CD4-positive, alpha-beta T cell treated with Interleukin-17A for 1 hour (primary cell): ENCODE results near the gene BORCS8.
"Not testable (repeated sequence)": the region's sequence is repeated elsewhere in the genome, so short reads cannot be mapped to it uniquely, and the experiment has no call there.

Source experiments
- DNase-seq: peaks from one replicate; pipeline ENCODE4 v3.0.0-alpha.2; 2020

The BORCS8 gene

DNA sequence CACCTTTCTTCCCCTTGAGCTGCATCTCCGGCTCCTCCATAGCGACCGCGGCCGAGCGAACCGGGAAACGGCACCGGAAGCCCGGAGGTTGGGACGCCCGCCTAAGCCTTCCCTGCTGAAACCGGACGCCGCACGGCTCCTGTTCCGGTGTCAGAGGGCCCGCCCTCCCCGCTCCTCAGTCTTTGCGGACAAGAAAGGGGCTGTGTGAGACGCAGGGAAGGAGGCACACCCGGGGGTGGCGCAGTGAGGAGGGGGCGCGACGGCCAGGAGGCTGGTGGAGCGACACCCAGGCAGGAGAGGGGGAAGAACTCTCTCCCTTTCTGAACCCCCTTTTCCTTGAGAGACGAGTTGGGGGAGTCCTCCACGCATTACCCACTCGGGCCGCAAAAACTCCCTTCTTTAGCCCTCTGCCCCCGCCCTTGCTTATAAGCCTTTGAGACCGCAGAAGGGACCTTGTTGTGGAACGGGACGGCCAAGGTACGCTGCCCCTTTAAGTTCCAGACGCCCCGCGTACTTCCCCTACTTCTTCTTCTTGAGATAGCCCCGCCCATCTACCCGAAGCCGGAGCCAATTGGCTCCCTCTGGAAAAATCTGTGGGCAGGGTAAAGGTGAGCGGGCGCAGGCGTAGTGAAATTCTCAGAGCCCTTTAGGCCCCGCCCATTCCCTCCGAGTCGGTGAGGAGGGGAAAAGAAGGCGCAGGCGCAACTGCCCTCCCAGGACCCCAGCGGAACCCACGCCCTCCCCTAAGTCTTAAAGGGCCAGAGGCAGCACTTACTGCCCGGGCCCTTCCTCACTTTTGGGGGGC is at the start of gene BORCS8, which contains the start of gene RFXANK:
Gene BORCS8 (minus strand): TSS at position 75 of the 805 bp plus-strand sequence. CDS start 35 bp downstream, at position 40.
Gene RFXANK (plus strand): TSS at position 181 of the 805 bp plus-strand sequence. CDS start 1,689 bp downstream, outside the sequence.
- DNase-seq, result peak; percentile 100

DNA sequence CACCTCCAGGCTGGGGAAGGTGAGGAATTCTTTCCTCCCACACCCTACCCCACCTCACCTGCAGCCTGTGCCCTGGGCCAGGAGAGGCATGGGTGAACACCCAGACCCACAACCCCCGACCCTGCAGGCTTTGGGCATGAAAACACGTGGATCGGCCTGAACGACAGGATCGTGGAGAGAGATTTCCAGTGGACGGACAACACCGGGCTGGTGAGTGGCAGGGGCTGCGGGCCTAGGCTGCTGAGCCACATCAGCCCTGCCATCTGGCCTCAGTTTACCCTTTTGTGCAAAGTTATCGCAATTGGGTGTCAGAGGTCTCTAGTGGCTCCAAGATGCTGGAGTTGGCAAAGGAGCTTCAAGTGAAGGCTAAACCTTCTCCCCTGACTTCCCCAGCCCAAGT is 48.5 kb upstream of the BORCS8 start:
- no peak for DNase-seq

DNA sequence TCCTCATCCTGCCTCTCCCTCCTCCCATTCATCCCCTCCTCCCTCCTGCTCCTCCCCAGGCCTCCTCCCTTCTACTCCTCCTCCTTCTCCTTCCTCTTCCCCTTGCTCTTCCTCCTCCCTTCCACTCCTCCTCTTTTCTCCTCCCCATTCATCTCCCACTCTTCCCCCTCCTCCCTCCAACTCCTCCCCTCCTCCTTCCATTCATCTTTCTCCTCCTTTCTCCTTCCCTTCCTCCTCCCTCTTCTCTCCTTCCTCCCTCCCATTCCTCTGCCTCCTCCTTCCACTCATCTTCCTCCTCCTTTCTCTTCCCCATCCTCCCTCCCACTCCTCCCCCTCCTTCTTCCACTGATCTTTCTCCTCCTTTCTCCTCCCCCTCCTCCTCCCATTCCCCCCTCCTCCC is 47.7 kb upstream of the BORCS8 start:
- DNase-seq, result no peak

DNA sequence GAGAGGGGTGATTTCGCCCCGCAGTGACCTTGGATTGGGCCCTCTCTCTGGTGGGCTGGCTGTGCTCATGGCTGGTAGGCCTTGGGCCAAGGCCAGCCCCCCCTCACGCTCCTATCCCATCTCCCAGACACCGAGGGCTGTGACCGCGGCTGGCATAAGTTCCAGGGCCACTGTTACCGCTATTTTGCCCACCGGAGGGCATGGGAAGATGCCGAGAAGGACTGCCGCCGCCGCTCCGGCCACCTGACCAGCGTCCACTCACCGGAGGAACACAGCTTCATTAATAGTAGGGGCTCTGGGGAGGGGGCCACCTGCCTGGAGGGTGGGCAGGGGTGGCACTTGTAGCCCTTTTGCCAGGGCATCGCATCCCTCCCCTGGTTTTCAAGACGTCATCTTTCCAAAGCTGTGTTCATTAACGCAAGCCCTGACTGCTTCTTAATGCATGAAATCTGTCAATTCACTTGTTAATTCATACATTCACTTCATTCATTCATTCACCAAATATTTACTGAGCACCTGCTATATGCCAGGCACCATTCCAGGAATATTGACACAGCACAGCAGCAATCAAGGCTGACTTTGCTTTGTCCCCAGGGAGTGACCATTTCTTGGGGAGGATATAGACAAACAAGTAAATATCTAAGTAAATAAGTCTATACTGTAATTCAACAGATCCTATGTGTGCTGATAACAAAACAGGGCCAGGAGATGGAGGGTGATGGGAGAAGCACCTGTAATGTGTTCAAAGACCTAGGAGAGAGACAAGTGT is 46.4 kb upstream of the BORCS8 start:
- DNase-seq, result no peak

DNA sequence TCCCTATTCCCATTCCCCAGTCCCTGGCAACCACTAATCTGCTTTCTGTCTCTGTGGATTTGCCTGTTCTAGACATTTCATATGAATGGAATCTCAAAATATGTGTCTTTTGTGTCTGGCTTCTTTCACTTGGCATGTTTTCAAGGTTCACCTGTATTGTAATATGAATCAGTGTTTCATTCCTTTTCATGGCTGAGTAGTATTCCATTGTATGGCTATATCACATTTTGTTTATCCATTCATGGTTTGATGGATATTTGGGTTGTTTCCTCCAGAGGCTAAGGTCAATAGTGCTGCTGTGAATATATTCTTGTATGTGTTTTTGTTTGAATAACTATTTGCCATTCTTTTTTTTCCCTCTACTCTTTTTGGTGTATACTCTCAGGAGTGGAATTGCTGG is 44.2 kb upstream of the BORCS8 start:
- no peak for DNase-seq

DNA sequence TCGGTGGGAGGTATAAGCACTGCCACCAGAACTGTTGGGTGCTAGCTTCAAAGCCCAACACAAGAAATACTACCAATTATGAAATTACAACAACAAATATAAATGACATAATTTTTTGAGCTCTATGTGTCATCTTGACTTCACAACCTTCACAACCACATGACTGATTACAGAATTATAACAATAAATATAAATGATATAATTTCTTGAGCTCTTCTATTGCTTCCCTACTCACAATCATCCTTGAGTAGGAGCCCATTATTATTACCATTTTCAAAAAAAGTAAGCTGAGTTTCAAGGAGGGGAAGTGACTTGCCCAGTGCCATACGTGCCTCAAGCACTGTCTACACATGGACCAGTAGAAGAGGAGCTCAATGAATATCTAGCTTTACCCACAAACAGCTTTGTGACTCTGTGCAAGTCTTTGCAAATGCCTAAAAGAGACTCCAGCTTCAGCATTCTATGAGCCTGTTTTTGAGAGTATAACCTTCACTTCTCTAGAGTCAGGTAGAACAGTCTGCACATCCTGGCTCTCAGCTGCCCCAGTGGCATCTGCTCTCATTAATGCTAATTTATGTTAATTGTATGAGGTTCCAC is 42.4 kb upstream of the BORCS8 start:
- no peak for DNase-seq

DNA sequence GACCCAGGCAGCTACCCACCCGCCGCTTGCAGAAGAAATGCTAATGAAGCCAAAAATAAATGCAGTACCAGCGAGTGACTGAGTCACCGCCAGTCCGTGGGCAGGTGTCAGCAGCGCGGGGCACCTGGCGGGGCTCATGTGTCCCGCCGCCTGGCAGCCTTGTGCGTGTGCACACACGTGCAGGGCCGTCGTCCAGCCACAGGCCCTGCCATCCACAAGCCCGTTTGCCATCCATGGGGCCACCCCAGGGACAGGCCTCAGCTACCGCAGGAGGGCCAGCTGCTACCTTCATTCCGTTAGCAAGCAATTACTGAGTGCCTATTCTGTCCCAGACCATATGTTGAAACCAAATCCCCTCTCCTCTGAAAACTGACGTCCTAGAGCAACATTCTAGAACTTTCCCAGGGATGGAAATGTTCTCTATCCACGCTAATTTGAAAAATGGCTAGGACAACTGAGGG is 40.3 kb upstream of the BORCS8 start:
- no peak for DNase-seq

DNA sequence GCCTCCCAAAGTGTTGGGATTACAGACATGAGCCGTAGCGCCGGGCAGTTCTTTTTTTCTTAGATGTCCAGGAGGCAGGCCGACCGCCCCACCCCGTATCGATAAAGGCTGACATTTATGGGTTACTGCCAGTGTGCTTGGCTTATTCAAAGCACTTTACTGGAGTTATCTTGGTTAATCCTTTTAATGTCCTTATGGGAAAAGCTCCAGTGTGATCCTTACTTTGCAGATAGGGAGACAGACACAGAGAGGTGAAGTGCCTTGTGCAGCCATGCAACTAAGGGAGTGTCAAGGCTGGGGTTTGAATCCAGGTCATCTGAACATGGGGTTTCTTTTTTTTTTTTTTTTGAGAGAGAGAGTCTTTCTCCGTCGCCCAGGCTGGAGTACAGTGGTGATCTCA is 39.0 kb upstream of the BORCS8 start:
- no peak for DNase-seq

DNA sequence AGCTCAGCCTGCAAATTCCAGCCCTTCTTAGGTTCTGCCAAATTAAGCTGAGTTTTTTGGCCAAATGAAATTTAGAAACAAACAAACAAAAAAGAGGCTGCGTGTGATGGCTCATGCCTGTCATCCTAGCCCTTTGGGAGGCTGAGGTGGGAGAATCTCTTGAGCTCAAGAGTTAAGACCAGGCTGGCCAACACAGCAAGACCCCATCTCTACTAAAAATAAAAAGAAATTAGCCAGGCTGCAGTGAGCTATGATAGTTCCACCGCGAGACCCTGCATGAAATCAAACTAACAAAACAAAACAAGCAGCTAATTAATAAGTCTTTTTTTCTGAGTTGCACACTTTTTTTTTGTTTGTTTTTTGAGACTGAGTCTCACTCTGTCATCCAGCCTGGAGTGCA is 37.7 kb upstream of the BORCS8 start:
- no peak for DNase-seq

DNA sequence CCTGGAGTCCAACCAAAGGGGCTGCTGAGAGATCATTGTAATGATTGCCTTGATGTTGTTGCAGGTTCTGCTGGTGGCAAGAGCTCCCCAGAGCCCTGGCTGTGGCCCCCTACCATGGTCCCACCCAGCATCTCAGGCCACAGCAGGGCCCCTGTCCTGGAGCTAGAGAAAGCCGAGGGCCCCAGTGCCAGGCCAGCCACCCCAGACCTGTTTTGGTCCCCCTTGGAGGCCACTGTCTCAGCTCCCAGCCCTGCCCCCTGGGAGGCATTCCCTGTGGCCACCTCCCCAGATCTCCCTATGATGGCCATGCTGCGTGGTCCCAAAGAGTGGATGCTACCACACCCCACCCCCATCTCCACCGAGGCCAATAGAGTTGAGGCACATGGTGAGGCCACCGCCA is 35.3 kb upstream of the BORCS8 start:
- no peak for DNase-seq

DNA sequence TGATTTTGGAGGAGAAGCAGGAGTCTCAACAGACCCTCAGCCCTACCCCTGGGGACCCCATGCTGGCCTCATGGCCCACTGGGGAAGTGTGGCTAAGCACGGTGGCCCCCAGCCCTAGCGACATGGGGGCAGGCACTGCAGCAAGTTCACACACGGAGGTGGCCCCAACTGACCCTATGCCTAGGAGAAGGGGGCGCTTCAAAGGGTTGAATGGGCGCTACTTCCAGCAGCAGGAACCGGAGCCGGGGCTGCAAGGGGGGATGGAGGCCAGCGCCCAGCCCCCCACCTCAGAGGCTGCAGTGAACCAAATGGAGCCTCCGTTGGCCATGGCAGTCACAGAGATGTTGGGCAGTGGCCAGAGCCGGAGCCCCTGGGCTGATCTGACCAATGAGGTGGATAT is 34.7 kb upstream of the BORCS8 start:
- no peak for DNase-seq

DNA sequence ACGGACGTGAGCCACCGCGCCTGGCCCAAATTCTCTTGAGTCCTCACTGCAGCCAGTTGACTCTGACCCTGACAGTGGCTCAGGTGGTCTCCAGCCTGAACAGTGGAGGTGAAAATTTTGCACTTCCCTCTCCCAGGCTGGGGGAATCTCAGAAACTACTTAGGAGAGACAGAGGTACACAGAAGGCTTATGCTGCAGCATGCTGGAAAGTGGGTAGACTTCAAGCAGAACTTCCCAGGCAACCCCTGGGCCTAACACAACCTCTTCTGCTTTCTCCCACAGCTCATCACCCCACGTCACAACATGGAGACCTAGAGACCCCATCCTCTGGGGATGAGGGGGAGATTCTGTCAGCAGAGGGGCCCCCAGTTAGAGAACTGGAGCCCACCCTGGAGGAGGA is 34.3 kb upstream of the BORCS8 start:
- DNase-seq, result no peak

DNA sequence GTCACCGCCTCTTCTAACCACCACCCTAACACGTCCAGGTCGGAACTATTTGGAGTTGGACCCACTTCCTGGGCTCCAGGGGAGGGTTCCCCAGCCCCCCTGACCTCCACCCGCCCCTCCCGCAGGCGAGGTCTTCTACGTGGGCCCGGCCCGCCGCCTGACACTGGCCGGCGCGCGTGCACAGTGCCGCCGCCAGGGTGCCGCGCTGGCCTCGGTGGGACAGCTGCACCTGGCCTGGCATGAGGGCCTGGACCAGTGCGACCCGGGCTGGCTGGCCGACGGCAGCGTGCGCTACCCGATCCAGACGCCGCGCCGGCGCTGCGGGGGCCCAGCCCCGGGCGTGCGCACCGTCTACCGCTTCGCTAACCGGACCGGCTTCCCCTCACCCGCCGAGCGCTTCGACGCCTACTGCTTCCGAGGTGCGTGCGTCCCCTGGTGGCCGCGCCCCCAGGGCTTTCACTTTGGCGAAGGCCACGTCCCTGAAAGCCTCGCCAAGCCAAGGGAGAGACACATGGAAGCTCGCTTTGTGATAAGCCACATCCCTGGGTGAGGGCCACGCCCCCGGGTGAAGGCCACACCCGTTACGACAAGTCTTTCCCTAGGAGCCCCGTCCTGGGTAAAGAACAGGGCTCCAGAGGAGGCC is 33.0 kb upstream of the BORCS8 start:
- DNase-seq, result peak; percentile 80

DNA sequence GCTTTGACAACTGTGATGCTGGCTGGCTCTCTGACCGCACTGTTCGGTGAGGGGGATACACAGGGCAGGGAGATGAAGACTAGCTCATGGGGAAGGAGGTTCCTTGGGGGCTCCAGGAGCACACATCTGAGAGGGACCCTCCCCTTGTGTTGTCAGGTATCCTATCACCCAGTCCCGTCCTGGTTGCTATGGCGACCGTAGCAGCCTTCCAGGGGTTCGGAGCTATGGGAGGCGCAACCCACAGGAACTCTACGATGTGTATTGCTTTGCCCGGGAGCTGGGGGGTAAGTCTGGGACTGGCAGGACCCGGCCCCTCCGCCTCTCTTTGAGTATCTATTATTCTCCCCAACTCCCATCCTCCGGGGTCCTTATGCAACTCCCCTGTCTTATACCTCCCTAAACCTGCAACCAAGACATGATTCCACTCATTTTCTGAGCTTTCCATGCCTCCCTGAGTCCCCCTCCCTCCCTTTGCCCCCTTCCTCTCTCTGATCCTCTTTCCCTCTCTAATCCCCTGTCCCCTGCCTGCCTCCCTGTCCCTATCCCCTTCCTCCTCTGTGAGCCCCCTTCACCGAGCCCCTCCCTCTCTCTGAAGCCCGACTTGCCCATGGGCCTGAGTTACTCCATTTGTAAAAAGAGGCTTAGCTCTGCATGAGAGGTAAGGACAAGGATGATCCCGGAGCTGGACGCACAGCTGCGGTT is 32.3 kb upstream of the BORCS8 start:
- DNase-seq, result no peak

DNA sequence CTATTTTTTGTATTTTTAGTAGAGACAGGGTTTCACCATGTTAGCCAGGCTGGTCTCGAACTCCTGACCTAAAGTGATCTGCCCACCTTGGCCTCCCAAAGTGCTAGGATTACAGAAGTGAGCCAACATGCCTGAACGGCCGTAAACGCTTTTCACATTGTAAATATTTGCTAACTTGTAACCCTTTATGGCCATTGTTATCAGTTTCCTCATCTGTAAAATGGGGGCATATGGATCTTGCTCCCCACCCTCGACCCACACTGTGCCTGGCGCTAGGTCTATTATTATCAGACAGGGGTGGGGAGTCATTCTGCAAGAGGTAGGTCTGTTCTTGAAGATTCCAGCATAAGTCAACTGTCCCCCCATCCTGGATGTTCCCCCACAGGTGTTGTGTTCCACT is 31.7 kb upstream of the BORCS8 start:
- DNase-seq, result no peak

DNA sequence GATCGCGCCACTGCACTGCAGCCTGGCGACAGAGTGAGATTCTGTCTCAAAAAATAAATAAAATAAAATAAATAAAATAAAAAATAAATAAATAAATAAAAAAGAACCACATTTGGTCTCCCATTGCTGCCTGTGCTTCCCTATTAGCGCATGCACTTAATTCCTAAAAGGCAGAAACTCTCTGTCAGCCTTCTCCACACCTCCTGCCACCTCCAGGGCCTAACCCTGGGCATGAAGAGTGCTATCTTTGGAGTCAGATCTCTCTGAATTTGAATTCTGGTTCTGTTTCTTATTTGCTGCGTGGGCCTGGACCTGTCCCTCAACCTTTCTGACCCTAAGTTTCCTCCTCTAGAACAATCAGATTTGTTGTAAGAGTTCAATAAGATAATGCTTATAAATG is 31.1 kb upstream of the BORCS8 start:
- no peak for DNase-seq

DNA sequence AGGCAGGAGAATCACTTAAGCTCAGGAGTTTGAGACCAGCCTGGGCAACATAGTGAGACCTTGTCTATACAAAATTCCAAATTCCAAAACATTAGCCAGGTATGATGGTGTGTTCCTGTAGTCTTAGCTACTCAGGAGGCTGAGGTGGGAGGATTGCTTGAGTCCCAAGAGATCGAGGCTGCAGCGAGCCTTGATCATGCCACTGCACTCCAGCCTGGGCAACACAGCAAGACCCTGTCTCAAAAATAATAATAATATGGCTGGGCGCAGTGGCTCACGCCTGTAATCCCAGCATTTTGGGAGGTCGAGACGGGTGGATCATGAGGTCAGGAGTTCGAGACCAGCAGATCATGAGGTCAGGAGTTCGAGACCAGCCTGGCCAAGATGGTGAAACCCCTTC is 29.0 kb upstream of the BORCS8 start:
- DNase-seq, result not testable (repeated sequence)

DNA sequence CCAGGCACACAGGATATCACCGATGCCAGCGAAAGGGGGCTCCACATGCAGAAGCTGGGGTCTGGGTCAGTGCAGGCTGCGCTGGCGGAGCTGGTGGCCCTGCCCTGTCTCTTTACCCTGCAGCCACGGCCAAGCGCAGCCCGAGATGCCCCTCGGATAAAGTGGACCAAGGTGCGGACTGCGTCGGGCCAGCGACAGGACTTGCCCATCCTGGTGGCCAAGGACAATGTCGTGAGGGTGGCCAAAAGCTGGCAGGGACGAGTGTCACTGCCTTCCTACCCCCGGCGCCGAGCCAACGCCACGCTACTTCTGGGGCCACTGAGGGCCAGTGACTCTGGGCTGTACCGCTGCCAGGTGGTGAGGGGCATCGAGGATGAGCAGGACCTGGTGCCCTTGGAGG is 27.0 kb upstream of the BORCS8 start:
- DNase-seq, result no peak

DNA sequence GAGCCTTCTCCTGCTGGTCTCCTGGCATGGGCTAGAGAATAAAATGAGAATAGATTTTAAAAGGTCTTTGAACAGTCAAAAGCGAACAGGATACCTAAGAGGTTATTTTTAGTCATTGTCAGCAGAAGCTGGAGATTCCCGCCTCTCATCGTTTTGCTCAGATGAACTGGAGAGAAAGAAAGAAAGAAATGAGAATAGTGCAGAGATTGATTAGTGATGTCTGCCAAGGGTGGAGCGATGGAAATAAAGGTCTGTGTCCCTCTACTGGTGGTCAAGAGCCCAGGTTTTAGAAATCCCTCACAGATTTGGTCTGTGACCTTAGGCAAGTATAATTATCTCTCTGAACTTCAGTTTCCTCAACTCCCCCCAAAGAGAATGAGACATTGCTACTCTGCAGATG is 25.1 kb upstream of the BORCS8 start:
- no peak for DNase-seq

DNA sequence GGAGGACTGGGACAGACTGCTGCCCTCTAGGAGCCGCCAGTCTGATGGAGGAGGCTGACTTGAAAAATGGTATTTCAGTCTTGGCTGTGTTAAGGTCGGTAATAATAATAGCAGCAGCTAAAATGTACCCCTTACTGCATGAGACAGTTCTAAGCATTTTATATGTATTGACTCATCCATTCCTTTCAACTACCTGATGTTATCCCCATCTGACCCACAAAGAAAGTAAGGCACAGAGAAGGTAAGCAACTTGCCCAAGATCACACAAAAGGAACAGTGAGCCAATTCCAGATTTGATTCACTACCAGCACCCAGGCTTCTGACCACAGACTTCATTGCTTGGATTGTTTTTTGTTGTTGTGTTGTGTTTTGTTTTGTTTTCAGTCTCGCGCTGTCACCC is 23.8 kb upstream of the BORCS8 start:
- DNase-seq, result no peak

DNA sequence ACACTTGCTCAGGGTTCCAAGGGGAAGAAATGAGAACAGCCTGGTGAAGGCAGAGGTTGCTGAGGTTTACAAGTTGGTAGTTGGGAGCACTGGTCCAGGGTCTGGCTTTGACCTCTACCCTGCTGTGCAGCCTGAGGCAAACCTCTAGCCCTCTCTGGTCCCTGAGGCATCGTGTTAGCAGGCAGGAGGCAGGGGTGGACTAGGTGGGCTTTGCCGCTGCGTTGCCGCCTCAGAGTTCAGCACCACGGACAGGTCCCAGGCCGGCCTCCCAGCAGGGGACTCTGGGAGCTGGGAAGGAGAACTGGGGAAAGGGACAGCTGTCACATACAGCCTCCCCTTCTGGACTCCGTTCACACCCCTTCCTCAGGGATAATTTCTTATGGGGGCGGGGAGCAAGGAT is 22.9 kb upstream of the BORCS8 start:
- DNase-seq, result no peak

DNA sequence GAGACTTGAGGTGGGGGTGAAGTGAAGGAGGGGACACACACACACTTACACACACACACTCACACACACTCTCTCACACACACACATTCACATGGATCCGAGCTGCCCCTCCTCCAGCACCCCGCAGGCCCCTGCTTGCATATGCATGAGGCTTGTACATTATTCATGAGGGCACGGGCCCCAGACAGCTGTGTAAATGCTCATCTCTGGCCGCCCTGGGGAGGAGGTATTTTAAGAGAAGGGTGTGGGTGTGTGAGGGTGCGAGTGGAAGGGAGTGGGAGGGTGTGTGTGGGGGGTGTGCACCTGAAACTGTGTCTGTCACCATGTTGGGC is 22.2 kb upstream of the BORCS8 start:
- DNase-seq, result no peak
